Measurements from ENCODE around the gene IGLL1.
"Not testable (repeated sequence)": the region's sequence is repeated elsewhere in the genome, so short reads cannot be mapped to it uniquely, and the experiment has no call there.

Gene IGLL1

GRCh38 chr22:23591201-23591791 is 11.2 kb upstream of the IGLL1 start:
- DNase-seq (ENCODE audit: low spot score), result peak; percentile 76

- peak; percentile 45 for DNase-seq (ENCODE audit: low spot score)
Measured at GRCh38 chr22:23583836-23584235, 3.7 kb upstream of the IGLL1 start.

- no peak for DNase-seq (ENCODE audit: low spot score)
Measured at GRCh38 chr22:23583153-23583552, 3.1 kb upstream of the IGLL1 start.

- no peak for DNase-seq (ENCODE audit: low spot score)
Measured at GRCh38 chr22:23581260-23581650, 1.2 kb upstream of the IGLL1 start.

GRCh38 chr22:23580576-23581259 is 628 bp upstream of the IGLL1 start:
- DNase-seq (ENCODE audit: low spot score), result peak; percentile 32

- no peak for DNase-seq (ENCODE audit: low spot score)
Measured at GRCh38 chr22:23579280-23579679, 810 bp downstream of the IGLL1 start.

GRCh38 chr22:23578306-23578705 is 1.8 kb downstream of the IGLL1 start:
- DNase-seq (ENCODE audit: low spot score), result no peak

- DNase-seq (ENCODE audit: low spot score), result no peak
Measured at GRCh38 chr22:23576681-23577080, 3.4 kb downstream of the IGLL1 start.

- DNase-seq (ENCODE audit: low spot score), result no peak
Measured at GRCh38 chr22:23575601-23576000, 4.5 kb downstream of the IGLL1 start.

GRCh38 chr22:23574877-23575276 is 5.2 kb downstream of the IGLL1 start:
- no peak for DNase-seq (ENCODE audit: low spot score)

- no peak for DNase-seq (ENCODE audit: low spot score)
Measured at GRCh38 chr22:23574371-23574811, 5.7 kb downstream of the IGLL1 start.

GRCh38 chr22:23573701-23574235 is 6.3 kb downstream of the IGLL1 start:
- DNase-seq (ENCODE audit: low spot score), result not testable (repeated sequence)

GRCh38 chr22:23573106-23573505 is 7.0 kb downstream of the IGLL1 start:
- not testable (repeated sequence) for DNase-seq (ENCODE audit: low spot score)

GRCh38 chr22:23571486-23571885 is 8.6 kb downstream of the IGLL1 start:
- DNase-seq (ENCODE audit: low spot score), result no peak

- peak; percentile 38 for DNase-seq (ENCODE audit: low spot score)
Measured at GRCh38 chr22:23570681-23571080, 9.4 kb downstream of the IGLL1 start.

- no peak for DNase-seq (ENCODE audit: low spot score)
Measured at GRCh38 chr22:23569716-23570115, 10.4 kb downstream of the IGLL1 start.

GRCh38 chr22:23569291-23569690 is 10.8 kb downstream of the IGLL1 start:
- no peak for DNase-seq (ENCODE audit: low spot score)

GRCh38 chr22:23566705-23567475 is 13.2 kb downstream of the IGLL1 start:
- DNase-seq (ENCODE audit: low spot score), result no peak

GRCh38 chr22:23565915-23566704 is 14.0 kb downstream of the IGLL1 start:
- DNase-seq (ENCODE audit: low spot score), result no peak

GRCh38 chr22:23565305-23565914 is 14.7 kb downstream of the IGLL1 start:
- DNase-seq (ENCODE audit: low spot score), result peak; percentile 44

GRCh38 chr22:23564276-23564675 is 15.8 kb downstream of the IGLL1 start:
- no peak for DNase-seq (ENCODE audit: low spot score)

GRCh38 chr22:23563111-23563510 is 17.0 kb downstream of the IGLL1 start:
- DNase-seq (ENCODE audit: low spot score), result no peak
